SK-N-MC (cell line): ENCODE measurements around the gene MAML2.

Experiments
- DNase-seq: peaks from one replicate; pipeline ENCODE4 v3.0.0-alpha.2; 2011; ENCODE audit warnings: low read depth, low spot score
- H3K27ac ChIP-seq: fragments of 200-600 bp; sonication (generic); 2 replicates; pipeline ENCODE4 v1.5.1; 2016; ENCODE audit warnings: mixed run types
- H3K36me3 ChIP-seq: fragments of 200-600 bp; sonication (generic); 2 replicates; pipeline ENCODE4 v1.6.1; 2017; ENCODE audit warnings: antibody characterized with exemption, low read length, mixed read lengths; ENCODE audit not compliant: insufficient read depth
- H3K4me3 ChIP-seq: fragments of 200-600 bp; sonication (generic); 2 replicates; pipeline ENCODE4 v1.5.1; 2016
- H3K9ac ChIP-seq: fragments of 200-600 bp; sonication (generic); 2 replicates; pipeline ENCODE4 v1.8.0; 2017; ENCODE audit warnings: mixed run types, mixed read lengths; ENCODE audit not compliant: insufficient read length
- H3K9me3 ChIP-seq: fragments of 200-600 bp; sonication (generic); 2 replicates; pipeline ENCODE4 v1.6.1; 2017; ENCODE audit warnings: low read depth, mild to moderate bottlenecking, antibody characterized with exemption, low read length, moderate library complexity, mixed read lengths
- EZH2 ChIP-seq: fragments of 200-600 bp; sonication (generic); IDR thresholded peaks from one replicate; pipeline ENCODE4 v1.6.1; 2017; ENCODE audit warnings: antibody characterized with exemption
- FOXP2 ChIP-seq: optimal IDR thresholded peaks from 2 replicates; pipeline ENCODE3; 2011; ENCODE audit warnings: mild to moderate bottlenecking, moderate library complexity; ENCODE audit not compliant: insufficient read depth; ENCODE audit errors: extremely low read length, control extremely low read depth
- POLR2AphosphoS5 ChIP-seq: IDR thresholded peaks from 2 replicates; pipeline ENCODE4 v1.6.1; 2012; ENCODE audit warnings: mild to moderate bottlenecking, low read depth, low read length, borderline replicate concordance

The MAML2 gene

DNA sequence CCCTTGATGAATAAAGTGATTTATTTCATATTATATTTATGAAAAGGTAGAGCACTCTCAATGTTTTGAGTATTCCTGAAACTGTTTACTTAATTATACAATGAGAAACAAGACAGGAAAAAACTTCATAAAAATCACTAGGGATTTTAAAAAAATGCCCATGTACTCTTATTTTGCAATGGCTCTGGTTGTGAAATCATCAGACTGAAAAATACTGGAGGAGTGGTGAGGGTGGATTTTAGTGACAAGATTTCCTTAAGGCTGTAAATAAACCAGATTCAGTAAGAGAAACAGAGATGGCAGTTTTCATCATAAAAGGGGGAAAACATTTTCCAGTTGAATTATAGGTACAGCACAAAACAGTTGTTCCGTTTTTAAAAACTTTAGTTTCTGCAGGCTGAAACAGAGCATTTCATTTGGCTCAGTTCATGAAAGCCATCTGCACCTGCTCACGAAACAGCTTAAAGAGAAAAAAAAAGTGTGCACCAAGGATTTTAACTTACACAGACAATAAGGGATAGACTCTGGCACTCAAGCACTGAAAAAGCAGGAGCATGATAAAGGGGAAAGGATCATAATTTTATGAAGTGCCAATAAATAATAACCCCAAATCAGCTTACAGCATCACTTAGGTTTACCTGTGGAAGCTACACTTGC is 100.7 kb downstream of the MAML2 start:
- peak overlapping the region; percentile 77 for H3K4me3 ChIP-seq
- no peaks in the 10 kb centered on the region for H3K9me3 ChIP-seq
- no peak for TF ChIP-seq EZH2
- no peak for TF ChIP-seq POLR2AphosphoS5
- TF ChIP-seq FOXP2: no peak
- H3K9ac ChIP-seq: no peak overlapping the region
- DNase-seq: peak; percentile 22
- peak overlapping the region; percentile 82 for H3K27ac ChIP-seq
- H3K36me3 ChIP-seq: no peaks in the 10 kb centered on the region

DNA sequence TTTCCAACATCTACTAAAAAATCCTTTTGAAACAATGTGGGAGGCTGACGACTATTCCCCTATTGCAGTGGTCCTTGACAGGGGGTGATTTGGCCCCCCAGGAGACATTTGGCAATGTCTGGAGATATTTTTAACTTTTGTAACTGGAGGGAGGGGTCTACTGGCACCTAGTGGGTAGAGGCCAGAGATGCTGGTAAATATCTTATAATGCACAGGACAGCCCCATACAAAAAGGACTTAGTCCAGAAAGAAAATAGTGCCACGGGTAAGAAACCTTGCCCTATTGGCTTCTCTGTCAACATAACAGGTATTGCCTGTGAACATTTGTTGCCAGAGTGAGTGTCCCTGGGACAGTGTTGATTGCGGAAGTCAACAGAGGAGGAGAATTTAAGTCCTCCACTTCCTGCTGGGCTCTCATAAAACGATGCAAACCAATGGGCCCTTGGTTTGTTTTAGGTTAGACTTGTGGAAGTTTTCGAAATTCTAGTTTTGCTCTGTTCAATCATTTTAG is 101.6 kb downstream of the MAML2 start:
- DNase-seq: no peak
- TF ChIP-seq POLR2AphosphoS5 (no peak), EZH2 (no peak), FOXP2 (no peak)
- no peak overlapping the region for H3K9ac ChIP-seq
- no peak overlapping the region for H3K27ac ChIP-seq
- H3K36me3 ChIP-seq: no peaks in the 10 kb centered on the region
- H3K4me3 ChIP-seq: peak overlapping the region; percentile 77
- no peaks in the 10 kb centered on the region for H3K9me3 ChIP-seq

DNA sequence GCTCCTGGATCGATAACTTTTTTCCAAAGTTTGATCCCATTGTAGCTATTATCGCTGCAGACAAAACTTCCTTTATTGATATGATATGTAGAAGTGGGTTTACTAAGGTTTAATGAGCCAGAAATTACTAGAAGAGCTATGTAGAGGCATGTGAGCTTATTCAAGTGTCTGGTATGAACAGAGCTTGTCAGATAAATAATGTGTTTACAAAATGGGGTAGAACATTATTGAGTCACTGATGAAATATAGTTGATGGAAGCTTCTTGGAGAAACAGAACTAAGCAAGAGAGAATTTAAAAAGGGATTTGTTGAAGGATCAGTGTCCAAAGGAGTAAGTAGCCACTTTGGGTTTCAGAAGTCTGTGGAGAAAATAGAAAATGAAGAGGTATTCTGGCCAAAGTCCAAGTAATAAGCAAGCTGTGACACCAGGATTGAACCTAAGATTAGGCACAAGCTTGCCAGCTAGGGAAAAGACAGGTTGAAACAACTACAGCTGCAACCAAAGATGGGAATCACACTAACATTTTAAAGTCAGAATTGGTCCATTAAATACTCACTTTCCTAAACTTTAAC is 104.3 kb downstream of the MAML2 start:
- no peak overlapping the region for H3K27ac ChIP-seq
- DNase-seq: no peak
- TF ChIP-seq FOXP2: no peak
- TF ChIP-seq EZH2: no peak
- no peak for TF ChIP-seq POLR2AphosphoS5
- no peak overlapping the region for H3K4me3 ChIP-seq
- no peak overlapping the region for H3K9ac ChIP-seq
- H3K36me3 ChIP-seq: no peaks in the 10 kb centered on the region
- H3K9me3 ChIP-seq: no peaks in the 10 kb centered on the region

DNA sequence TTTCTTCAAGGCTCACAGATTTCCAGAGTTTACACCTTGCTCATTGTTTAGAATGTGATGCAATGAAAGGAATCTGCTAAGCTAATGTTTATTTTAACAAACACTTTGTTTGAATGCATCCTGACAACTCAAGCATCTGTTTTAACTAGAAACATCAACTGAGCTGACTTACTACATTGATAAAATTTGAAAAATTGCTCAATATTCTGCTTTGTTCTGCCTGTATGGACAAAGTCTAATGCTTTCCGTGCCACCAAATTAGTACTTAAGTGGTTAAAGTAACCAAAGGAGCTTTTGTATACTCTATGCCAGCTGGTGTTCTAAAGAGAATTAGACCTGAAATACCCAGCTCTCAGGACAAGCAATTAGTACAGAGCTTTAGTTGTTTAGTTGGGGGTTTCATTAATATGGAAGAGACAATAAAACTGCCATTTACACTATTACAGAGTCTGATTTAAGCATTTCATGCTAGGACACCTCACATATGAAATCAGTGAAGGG is 105.2 kb downstream of the MAML2 start:
- H3K27ac ChIP-seq: no peak overlapping the region

DNA sequence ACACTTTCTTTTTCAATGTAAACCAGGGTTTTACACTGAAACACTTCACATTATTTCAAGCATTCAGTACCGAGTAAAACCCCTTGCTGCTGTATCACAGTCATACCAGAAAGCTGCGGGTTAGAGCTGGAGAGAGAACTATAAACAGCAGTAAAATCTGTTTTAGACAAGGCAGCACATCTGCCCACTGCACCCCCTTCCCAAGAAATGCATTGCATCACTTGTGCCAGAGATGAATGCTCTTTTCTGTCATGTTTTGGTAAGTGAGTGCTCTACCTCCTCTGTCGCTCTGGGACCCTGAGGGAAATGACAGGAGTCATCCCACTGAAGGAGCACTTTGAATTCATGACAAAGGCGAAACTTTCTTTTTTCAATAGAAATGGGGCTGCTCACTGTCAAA is 107.2 kb downstream of the MAML2 start:
- H3K4me3 ChIP-seq: no peak overlapping the region
- no peaks in the 10 kb centered on the region for H3K36me3 ChIP-seq
- no peaks in the 10 kb centered on the region for H3K9me3 ChIP-seq
- H3K27ac ChIP-seq: no peak overlapping the region
- no peak for DNase-seq
- no peak overlapping the region for H3K9ac ChIP-seq
- no peak for TF ChIP-seq EZH2
- no peak for TF ChIP-seq POLR2AphosphoS5
- TF ChIP-seq FOXP2: no peak

More for the DNA sequence above, 105.2 kb downstream of the MAML2 start:
- H3K4me3 ChIP-seq: no peak overlapping the region
- H3K9ac ChIP-seq: no peak overlapping the region
- TF ChIP-seq EZH2: no peak
- no peak for TF ChIP-seq FOXP2
- TF ChIP-seq POLR2AphosphoS5: no peak
- no peaks in the 10 kb centered on the region for H3K36me3 ChIP-seq
- no peak for DNase-seq
- H3K9me3 ChIP-seq: no peaks in the 10 kb centered on the region

DNA sequence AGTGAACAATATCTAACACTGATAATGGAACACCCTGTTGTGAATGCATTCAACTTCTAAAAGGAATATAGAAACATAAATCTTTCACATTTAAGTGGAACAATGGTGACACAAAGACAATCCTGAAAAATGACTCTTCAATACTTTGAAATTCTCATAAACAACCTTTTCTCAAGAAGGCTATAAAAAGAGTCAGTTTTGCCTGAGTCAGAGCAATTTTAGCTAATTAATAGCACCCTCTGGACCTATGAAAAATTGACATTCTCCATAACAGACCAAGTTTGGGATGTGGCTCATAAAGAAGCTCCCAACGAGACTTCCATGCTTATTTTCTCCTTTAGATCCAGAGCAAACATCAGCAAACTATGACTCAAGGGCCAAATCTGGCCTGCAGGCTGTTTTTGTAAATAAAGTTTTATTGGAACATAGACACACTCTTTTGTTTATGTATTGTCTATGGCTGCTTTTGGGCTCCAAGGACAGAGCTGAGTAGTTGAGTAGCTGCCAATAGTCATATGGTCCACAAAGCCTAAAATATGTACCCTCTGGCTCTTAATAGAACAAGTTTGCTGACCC is 108.0 kb downstream of the MAML2 start:
- Histone ChIP-seq H3K4me3 (no peak overlapping the region), H3K9me3 (no peaks in the 10 kb centered on the region), H3K9ac (no peak overlapping the region), H3K36me3 (no peaks in the 10 kb centered on the region), H3K27ac (no peak overlapping the region)
- no peak for TF ChIP-seq POLR2AphosphoS5
- DNase-seq: no peak

DNA sequence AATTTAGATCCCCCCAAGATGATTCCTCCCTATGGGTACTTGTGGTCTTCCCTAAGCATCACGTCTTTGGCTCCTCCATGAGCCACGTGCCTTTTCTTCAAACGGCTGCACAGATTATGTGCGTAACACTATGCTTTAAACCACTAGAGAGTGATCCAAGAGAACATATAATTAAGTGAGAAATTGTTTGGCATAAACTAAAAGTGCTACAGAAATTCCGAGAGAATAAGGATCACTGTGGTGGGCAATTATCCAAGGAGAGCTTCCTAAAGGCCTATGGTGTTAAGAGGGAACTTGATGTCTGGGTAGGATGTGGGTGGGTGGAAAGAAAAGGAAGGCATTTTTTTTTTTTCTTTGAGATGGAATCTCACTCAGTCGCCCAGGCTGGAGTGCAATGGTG is 110.9 kb downstream of the MAML2 start:
- TF ChIP-seq EZH2: no peak
- no peak for TF ChIP-seq FOXP2
- no peak for TF ChIP-seq POLR2AphosphoS5
- Histone ChIP-seq H3K36me3 (no peaks in the 10 kb centered on the region), H3K9me3 (no peaks in the 10 kb centered on the region), H3K27ac (no peak overlapping the region), H3K4me3 (no peak overlapping the region), H3K9ac (no peak overlapping the region)
- DNase-seq: no peak

DNA sequence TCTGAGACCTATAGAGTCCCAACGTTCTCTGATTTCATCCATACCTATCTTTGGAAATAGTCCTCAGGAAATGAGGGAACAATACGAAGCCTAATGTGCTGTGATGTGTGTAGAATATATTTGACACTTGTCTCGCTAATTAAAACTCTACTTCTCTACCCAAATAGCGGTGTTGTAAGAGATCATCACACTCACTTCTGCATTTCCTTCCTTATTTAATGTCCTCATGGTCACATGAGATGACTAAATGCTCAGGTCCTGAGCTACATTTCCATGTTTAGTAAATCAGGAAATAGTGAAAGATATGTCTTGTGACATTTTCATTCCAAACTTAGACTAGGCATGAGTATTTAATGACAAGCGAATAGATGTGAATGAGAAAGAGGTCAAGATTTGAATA is 112.3 kb downstream of the MAML2 start:
- DNase-seq: no peak
- Histone ChIP-seq H3K27ac (no peak overlapping the region), H3K36me3 (no peaks in the 10 kb centered on the region), H3K9ac (no peak overlapping the region), H3K9me3 (no peaks in the 10 kb centered on the region), H3K4me3 (no peak overlapping the region)
- no peak for TF ChIP-seq FOXP2
- no peak for TF ChIP-seq POLR2AphosphoS5
- TF ChIP-seq EZH2: no peak
